H9 (cell line): ENCODE measurements around the gene SEMA3E. TPM values are rescaled to one million over a fixed set of nuclear protein-coding genes. Genes with fewer than 3 reads are reported as not detected.

Experiments
- DNase-seq: peaks from one replicate; pipeline ENCODE4 v3.0.0-alpha.2; 2017
- H2AFZ ChIP-seq: one replicate; pipeline ENCODE4 v1.6.1; 2013; ENCODE audit warnings: mild to moderate bottlenecking, low read length, control low read depth, moderate library complexity
- H2AK5ac ChIP-seq: 2 replicates; pipeline ENCODE4 v1.6.1; 2013; ENCODE audit warnings: low read length, control low read depth, mixed read lengths; ENCODE audit not compliant: insufficient read length
- H2BK120ac ChIP-seq: one replicate; pipeline ENCODE4 v1.6.1; 2013; ENCODE audit warnings: low read depth, mild to moderate bottlenecking, low read length, control low read depth, inconsistent platforms; ENCODE audit not compliant: poor library complexity, severe bottlenecking
- H2BK12ac ChIP-seq: 2 replicates; pipeline ENCODE4 v1.6.1; 2013; ENCODE audit warnings: low read length, control low read depth, mixed read lengths, low read depth; ENCODE audit not compliant: insufficient read length
- H2BK15ac ChIP-seq: 2 replicates; pipeline ENCODE4 v1.6.1; 2013; ENCODE audit warnings: low read depth, low read length, control low read depth
- H2BK20ac ChIP-seq: one replicate; pipeline ENCODE4 v1.6.1; 2013; ENCODE audit warnings: low read depth, mild to moderate bottlenecking, low read length, control low read depth, inconsistent platforms; ENCODE audit not compliant: poor library complexity, severe bottlenecking
- H2BK5ac ChIP-seq: 2 replicates; pipeline ENCODE4 v1.6.1; 2013; ENCODE audit warnings: low read length, control low read depth, mixed read lengths; ENCODE audit not compliant: insufficient read length
- H3K14ac ChIP-seq: 2 replicates; pipeline ENCODE4 v1.6.1; 2013; ENCODE audit warnings: low read length, control low read depth; ENCODE audit not compliant: insufficient read depth
- H3K18ac ChIP-seq: 2 replicates; pipeline ENCODE4 v1.6.1; 2013; ENCODE audit warnings: low read depth, mild to moderate bottlenecking, mixed read lengths, low read length, control low read depth; ENCODE audit not compliant: insufficient read length
- H3K23ac ChIP-seq: 2 replicates; pipeline ENCODE4 v1.6.1; 2013; ENCODE audit warnings: low read length, control low read depth, mixed read lengths, low read depth; ENCODE audit not compliant: insufficient read length
- H3K23me2 ChIP-seq: 2 replicates; pipeline ENCODE4 v1.6.1; 2013; ENCODE audit warnings: low read depth, mild to moderate bottlenecking, mixed read lengths, low read length, control low read depth; ENCODE audit not compliant: insufficient read length, poor library complexity, severe bottlenecking
- H3K27ac ChIP-seq: 2 replicates; pipeline ENCODE4 v1.5.1; 2013; ENCODE audit warnings: low read length, control low read depth, mixed read lengths, low read depth; ENCODE audit not compliant: insufficient read length
- H3K27me3 ChIP-seq: 2 replicates; pipeline ENCODE4 v1.6.1; 2013; ENCODE audit warnings: low read length, control low read depth, inconsistent platforms; ENCODE audit not compliant: insufficient read depth
- H3K4ac ChIP-seq: 2 replicates; pipeline ENCODE4 v1.6.1; 2013; ENCODE audit warnings: low read depth, mild to moderate bottlenecking, control low read depth, inconsistent platforms, low read length, moderate library complexity
- H3K4me1 ChIP-seq: 2 replicates; pipeline ENCODE4 v1.6.1; 2013; ENCODE audit warnings: low read length, control low read depth, inconsistent platforms; ENCODE audit not compliant: insufficient read depth
- H3K4me2 ChIP-seq: 2 replicates; pipeline ENCODE4 v1.6.1; 2013; ENCODE audit warnings: low read length, control low read depth, mixed read lengths; ENCODE audit not compliant: insufficient read length, insufficient read depth
- H3K56ac ChIP-seq: 2 replicates; pipeline ENCODE4 v1.6.1; 2013; ENCODE audit warnings: low read depth, mild to moderate bottlenecking, mixed read lengths, low read length, control low read depth; ENCODE audit not compliant: insufficient read length
- H3K79me1 ChIP-seq: 2 replicates; pipeline ENCODE4 v1.6.1; 2013; ENCODE audit warnings: low read depth, mild to moderate bottlenecking, moderate library complexity, low read length, control low read depth, inconsistent platforms; ENCODE audit not compliant: insufficient read depth, poor library complexity, severe bottlenecking
- H3K79me2 ChIP-seq: 2 replicates; pipeline ENCODE4 v1.6.1; 2013; ENCODE audit warnings: low read length, control low read depth, inconsistent platforms; ENCODE audit not compliant: insufficient read depth
- H3K9ac ChIP-seq: 2 replicates; pipeline ENCODE4 v1.6.1; 2013; ENCODE audit warnings: low read length, control low read depth, mixed read lengths; ENCODE audit not compliant: insufficient read length; ENCODE audit errors: extremely low read depth
- H3K9me3 ChIP-seq: one replicate; pipeline ENCODE4 v1.6.1; 2013; ENCODE audit warnings: low read depth, low read length, inconsistent platforms; ENCODE audit not compliant: control insufficient read depth
- H3T11ph ChIP-seq: one replicate; pipeline ENCODE4 v1.6.1; 2013; ENCODE audit warnings: mild to moderate bottlenecking, low read length, control low read depth, inconsistent platforms
- H4K20me1 ChIP-seq: one replicate; pipeline ENCODE4 v1.6.1; 2013; ENCODE audit not compliant: control insufficient read depth, insufficient read length, insufficient read depth
- H4K5ac ChIP-seq: 2 replicates; pipeline ENCODE4 v1.6.1; 2013; ENCODE audit warnings: low read depth, mild to moderate bottlenecking, mixed read lengths, low read length, control low read depth; ENCODE audit not compliant: insufficient read length
- H4K8ac ChIP-seq: replicated peaks from 2 replicates; pipeline ENCODE4 v1.6.1; 2013; ENCODE audit warnings: low read length, control low read depth, mixed read lengths, low read depth; ENCODE audit not compliant: insufficient read length
- H4K91ac ChIP-seq: 2 replicates; pipeline ENCODE4 v1.6.1; 2013; ENCODE audit warnings: low read depth, mild to moderate bottlenecking, moderate library complexity, mixed read lengths, low read length, control low read depth; ENCODE audit not compliant: insufficient read length
- H3K27ac Mint-ChIP-seq, 3 experiments: 2 replicates in 2 of 3; 3 replicates in 1 of 3; pipeline ENCODE4 v1.8.0; 2020 to 2021; ENCODE audit warnings: mixed read lengths in 3 of 3, mild to moderate bottlenecking in 1 of 3, moderate library complexity in 1 of 3
- H3K27me3 Mint-ChIP-seq: 2 replicates; pipeline ENCODE4 v1.8.0; 2021; ENCODE audit warnings: low read depth, mild to moderate bottlenecking, moderate library complexity, mixed read lengths
- H3K36me3 Mint-ChIP-seq, 3 experiments: 2 replicates in 2 of 3; 3 replicates in 1 of 3; pipeline ENCODE4 v1.8.0; 2020 to 2021; ENCODE audit warnings: low read depth in 3 of 3, mixed read lengths in 3 of 3; ENCODE audit not compliant: insufficient read depth in 1 of 3
- H3K4me1 Mint-ChIP-seq, 2 experiments: 2 replicates each; pipeline ENCODE4 v1.8.0; 2020; ENCODE audit warnings: mixed read lengths in 2 of 2
- H3K4me3 Mint-ChIP-seq, 2 experiments: 2 replicates in 1 of 2; 3 replicates in 1 of 2; pipeline ENCODE4 v1.8.0; 2020 to 2021; ENCODE audit warnings: mild to moderate bottlenecking in 2 of 2, mixed read lengths in 2 of 2, moderate library complexity in 1 of 2
- H3K9me3 Mint-ChIP-seq, 2 experiments: 2 replicates in 1 of 2; 3 replicates in 1 of 2; pipeline ENCODE4 v1.8.0; 2020; ENCODE audit warnings: mild to moderate bottlenecking in 2 of 2, mixed read lengths in 2 of 2, moderate library complexity in 1 of 2
- CTCF ChIP-seq: fragments of 200-600 bp; sonication (generic); conservative IDR thresholded peaks from 3 replicates; pipeline ENCODE4 v1.8.0; 2021; ENCODE audit warnings: antibody characterized with exemption, mild to moderate bottlenecking
- WGBS: extraction: QIAGEN DNeasy Blood & Tissue Kit; methylation state at CpG from one replicate; pipeline ENCODE4 v1.1.7; 2013; ENCODE audit warnings: missing lambda C conversion rate, low lambda C conversion rate, mixed read lengths; ENCODE audit not compliant: insufficient read length; ENCODE audit errors: extremely low coverage; 5-methylcytosine and 5-hydroxymethylcytosine counted together
- total RNA-seq: library from RNA; stranded (reverse); gene quantifications from 2 replicates; pipeline ENCODE4 v1.2.1, GENCODE V29; 2021

SEMA3E gene
- total RNA-seq, 1 experiment from 2014 or later = 0.39 TPM

- H3K4me1 ChIP-seq = no peaks in the 10 kb centered on the region
- no peaks in the 10 kb centered on the region for H3K23me2 ChIP-seq
- no peak overlapping the region for H3K4ac ChIP-seq
- Mint-ChIP-seq H3K9me3 (no peaks in the 10 kb centered on the region), H3K4me1 (no peaks in the 10 kb centered on the region), H3K27ac (no peak overlapping the region), H3K4me3 (no peak overlapping the region), H3K36me3 (no peaks in the 10 kb centered on the region), H3K27me3 (no peaks in the 10 kb centered on the region; the same call in 1 of the 2 replicates)
- no peak overlapping the region for H4K91ac ChIP-seq
- no peak overlapping the region for H2BK15ac ChIP-seq
- H3K23ac ChIP-seq = no peak overlapping the region
- no peaks in the 10 kb centered on the region for H3K27me3 ChIP-seq
- no peak overlapping the region for H3K9ac ChIP-seq
- no peak overlapping the region for H4K8ac ChIP-seq
- no peaks in the 10 kb centered on the region for H3K9me3 ChIP-seq
- no peak overlapping the region for H3T11ph ChIP-seq
- TF ChIP-seq CTCF = no peak
- no peak overlapping the region for H3K27ac ChIP-seq
- no peaks in the 10 kb centered on the region for H3K79me2 ChIP-seq
- H2BK20ac ChIP-seq = no peak overlapping the region
- H3K79me1 ChIP-seq = no peaks in the 10 kb centered on the region
- no peak overlapping the region for H4K5ac ChIP-seq
- DNase-seq = no peak
- no peak overlapping the region for H2AFZ ChIP-seq
- H4K20me1 ChIP-seq = no peaks in the 10 kb centered on the region
- no CpG with 5 or more reads among the region's 2 CpGs for WGBS
- H3K18ac ChIP-seq = no peak overlapping the region
- H3K56ac ChIP-seq = no peak overlapping the region
- no peak overlapping the region for H2BK120ac ChIP-seq
- H2AK5ac ChIP-seq = no peak overlapping the region
- no peak overlapping the region for H3K14ac ChIP-seq
- H3K4me2 ChIP-seq = no peak overlapping the region
- H2BK12ac ChIP-seq = no peak overlapping the region
- H2BK5ac ChIP-seq = no peak overlapping the region
Observed at GRCh38 chr7:83532219-83532618, 116.7 kb downstream of the SEMA3E start.
